GM21786 (cell line): Measurements from ENCODE around the gene DOCK6.

Experiments
- ATAC-seq: cut with Tn5 transposase; IDR thresholded peaks from one replicate; pipeline ENCODE4 v1.9.1; 2021; ENCODE audit not compliant: unreplicated experiment

DOCK6 gene

DNA sequence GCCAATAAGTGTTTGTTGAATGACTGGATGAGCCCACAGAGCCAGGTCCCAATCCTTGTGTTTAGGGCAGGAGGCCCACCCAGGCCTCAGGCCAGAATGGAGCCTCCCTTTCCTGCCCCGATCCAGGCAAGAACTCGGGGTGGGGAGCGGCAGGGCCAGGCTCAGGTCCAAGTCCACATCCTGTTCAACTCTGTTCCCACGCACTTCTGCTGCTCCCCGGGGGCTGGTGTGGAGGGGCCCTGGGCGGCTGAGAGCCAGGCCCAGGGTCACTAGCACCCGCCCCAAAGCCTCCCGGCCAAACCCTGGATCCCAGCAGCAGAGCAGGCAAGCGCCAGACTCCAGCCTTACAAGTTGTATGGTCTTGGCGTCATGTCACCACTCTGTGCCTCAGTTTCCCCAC is 14.9 kb downstream of the DOCK6 start:
- ATAC-seq, result no peak

- ATAC-seq, result no peak
Measured at GRCh38 chr19:11246941-11247340, 15.4 kb downstream of the DOCK6 start.

DNA sequence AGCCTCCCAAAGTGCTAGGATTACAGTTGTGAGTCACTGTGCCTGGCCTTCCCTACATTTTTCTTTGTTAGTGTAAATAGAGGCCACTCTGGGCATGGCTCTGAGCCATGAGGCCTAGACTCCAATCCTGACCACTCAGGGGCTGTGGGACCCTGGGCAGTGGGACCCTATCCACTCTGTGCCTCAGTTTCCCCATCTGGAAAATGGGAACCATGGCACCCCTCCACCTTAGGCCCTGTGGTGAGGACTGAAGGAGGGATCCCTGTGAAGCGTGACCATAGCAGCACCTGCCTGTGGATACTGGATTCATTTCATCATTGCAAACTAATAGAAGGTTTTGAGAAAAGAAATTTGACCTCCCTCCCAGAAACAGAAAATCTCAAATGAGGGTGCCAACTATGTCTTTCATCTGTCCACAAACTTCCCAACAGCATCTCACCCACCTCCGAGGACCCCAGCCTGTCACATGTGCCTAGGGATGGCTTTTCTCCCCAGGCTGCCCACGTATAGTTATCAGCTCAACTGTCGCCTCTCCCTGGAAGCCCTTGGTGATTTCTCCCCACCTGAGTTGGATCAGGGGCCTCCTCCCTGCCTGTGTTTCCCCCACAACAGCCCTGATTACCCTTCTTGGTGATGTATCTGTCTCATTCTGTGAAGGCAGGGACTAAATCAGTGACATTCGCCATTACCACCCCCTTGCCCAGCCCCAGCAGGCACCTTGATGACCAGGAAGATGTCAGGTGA is 17.3 kb downstream of the DOCK6 start:
- no peak for ATAC-seq

DNA sequence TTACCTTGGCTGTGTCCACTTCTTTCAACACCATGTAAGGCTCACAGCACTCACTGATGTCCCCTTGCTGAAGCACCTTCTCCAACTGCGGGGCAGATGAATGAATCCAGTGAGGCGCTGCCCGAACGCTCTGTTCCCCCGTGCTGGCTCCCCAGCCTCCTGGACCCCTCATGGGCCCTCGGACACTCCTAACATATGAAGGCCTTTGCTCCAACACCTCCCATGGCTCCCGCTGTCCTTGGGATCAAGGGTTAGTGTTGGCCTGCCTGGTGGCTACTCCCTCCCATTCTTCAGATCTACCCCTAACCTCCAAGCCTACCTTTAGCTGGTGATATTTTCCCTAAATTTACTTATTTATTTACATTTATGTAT is 18.5 kb downstream of the DOCK6 start:
- no peak for ATAC-seq

- ATAC-seq, result no peak
Measured at GRCh38 chr19:11242864-11243797, 19.2 kb downstream of the DOCK6 start.

DNA sequence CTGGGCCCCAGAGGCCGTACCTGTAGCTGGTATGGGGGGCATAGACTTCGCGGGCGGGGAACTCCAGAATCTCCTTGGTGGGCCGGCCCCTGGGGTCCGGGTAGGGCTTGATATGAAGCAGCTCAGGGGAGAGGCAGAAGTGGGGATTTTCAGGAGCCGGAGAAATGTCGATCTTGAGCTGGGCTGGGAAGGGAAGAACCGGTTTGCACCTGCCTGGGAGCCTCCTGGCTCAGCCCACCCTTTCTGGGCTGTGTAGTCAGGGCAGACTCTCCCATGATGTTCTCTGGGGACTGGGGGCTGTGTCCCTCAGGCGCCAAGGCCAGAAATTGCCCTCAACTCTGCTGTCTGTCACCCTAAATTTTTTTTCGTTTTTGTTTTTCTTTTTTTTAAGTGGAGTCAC is 20.3 kb downstream of the DOCK6 start:
- ATAC-seq, result no peak

DNA sequence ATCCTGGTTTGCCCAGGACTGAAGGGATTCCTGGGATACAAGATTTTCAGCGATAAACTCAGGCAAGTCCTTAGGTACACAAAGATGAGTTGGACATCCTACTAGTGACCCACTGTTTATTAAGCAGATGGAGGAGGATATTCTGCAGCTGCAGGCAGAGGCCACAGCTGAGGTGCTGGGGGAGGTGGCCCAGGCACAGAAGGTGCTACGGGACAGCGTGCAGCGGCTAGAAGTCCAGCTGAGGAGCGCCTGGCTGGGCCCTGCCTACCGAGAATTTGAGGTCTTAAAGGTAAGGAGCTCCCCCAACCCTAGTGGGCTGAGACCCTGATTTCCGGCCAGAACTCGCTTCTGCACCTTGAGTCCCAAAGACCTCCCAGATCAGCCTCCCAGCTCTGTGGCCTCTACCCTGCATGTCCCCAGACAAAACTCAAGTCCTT is 22.3 kb downstream of the DOCK6 start:
- no peak for ATAC-seq

DNA sequence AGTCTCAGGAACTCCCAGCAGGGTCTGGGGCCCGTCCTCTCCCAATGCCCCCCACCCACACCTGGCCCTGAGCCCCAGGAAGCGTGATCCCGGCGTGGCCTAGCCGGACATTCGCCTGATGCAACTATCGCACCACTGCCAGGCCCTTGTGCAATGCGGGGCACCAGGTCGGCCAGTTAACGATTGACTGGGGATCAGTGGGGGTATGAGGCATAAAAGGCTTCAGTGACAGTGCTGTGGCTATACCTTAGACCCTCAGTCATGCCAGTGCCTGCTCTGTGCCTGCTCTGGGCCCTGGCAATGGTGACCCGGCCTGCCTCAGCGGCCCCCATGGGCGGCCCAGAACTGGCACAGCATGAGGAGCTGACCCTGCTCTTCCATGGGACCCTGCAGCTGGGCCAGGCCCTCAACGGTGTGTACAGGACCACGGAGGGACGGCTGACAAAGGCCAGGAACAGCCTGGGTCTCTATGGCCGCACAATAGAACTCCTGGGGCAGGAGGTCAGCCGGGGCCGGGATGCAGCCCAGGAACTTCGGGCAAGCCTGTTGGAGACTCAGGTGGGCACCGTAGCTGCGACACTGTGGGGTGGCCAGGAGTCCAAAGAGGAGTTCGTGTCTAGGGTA is 22.8 kb downstream of the DOCK6 start, which contains the start of gene ANGPTL8:
Gene ANGPTL8, plus strand, starts transcription at position 243 of the 624 bp plus-strand sequence. Its CDS starts 19 bp downstream, at position 262.
- no peak for ATAC-seq

DNA sequence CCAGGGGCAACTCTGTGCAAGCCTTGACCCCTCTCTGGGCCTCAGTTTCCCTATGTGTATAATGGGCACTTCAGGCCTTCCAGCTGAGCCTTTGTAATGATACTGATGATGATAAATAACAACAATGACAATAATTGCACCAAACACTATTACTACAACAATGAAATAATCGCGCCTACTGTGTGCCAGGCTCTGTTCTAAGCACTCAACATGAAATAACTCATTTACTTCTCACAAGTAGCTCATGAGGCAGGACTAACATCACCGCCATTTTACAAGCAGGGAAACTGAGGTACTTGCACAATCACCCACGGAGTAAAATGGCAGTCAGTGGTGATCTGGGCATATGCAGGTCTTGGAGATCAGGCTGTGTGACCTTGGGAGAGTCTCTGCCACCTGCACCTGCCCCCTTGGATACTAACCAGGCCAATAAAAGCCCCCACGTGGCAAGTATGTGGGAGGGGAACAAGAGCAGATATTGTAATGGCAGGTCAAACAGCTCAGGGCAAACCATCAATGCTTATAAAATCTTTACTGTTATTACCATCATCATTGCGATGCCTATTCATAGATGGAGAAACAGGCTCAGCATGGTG is 23.4 kb downstream of the DOCK6 start:
- no peak for ATAC-seq

GRCh38 chr19:11238041-11238440 is 24.3 kb downstream of the DOCK6 start:
- ATAC-seq, result no peak

GRCh38 chr19:11237321-11237720 is 25.0 kb downstream of the DOCK6 start:
- no peak for ATAC-seq

GRCh38 chr19:11236324-11237301 is 25.7 kb downstream of the DOCK6 start:
- no peak for ATAC-seq

DNA sequence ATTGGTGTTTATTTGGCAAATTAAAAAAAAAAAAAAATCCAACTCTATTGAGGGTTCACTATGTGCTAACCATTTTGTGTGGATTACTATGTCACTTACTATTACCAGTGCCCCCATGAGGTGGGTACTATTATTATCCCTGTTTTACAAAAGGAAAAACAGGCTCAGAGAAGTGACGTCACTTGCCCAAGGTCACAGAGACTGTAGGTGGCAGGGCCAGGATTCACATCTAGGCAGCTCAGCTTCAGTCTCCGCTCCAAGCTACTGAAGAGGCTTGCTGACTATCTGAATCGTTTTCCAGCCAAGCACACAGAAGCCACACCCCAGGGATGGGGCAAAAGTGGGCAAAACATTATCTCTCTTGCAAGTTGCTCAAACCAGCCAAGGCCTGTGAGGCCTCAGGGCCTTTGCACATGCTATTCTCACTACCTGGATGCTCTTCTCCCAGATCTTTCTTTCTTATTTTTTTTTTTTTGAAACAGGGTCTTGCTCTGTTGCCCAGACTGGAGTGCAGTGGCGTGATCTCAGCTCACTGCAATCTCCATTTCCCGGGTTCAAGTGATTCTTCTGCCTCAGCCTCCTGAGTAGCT is 27.7 kb downstream of the DOCK6 start:
- ATAC-seq, result no peak

DNA sequence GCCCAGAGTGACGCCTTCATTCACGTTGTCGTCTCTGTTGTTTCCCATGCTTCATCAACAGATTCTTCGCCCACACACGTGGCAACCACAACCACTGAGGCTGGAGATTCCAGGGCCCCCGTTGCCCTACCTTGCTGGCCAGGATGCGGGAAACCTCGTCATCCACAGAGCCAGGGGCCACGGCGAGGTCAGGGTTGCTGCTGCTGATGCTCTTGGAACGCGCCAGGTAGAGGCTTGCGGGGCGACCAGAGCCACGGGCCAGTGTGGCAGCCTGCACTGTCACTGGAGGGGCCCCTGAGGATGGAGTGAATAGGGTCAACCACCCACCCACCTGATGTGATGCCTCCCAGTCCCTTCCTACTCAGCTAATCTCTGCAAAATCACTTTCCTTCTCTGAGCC is 29.3 kb downstream of the DOCK6 start:
- ATAC-seq, result no peak

DNA sequence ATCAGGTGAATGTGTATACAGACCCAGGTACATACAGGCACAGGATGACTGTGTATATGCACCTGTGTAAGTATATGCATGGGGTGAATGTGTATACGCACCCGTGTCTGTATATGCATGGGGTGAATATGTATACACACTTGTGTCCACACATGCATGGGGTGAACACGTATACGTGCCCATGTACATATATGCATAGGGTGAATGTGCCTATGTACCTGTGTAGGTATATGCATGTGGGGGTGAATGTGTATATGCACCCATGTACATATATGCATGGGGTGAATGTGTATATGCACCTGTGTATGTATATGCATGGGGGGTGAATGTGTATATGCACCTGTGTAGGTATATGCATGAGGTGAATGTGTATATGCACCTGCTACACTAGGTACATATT is 29.8 kb downstream of the DOCK6 start:
- no peak for ATAC-seq

DNA sequence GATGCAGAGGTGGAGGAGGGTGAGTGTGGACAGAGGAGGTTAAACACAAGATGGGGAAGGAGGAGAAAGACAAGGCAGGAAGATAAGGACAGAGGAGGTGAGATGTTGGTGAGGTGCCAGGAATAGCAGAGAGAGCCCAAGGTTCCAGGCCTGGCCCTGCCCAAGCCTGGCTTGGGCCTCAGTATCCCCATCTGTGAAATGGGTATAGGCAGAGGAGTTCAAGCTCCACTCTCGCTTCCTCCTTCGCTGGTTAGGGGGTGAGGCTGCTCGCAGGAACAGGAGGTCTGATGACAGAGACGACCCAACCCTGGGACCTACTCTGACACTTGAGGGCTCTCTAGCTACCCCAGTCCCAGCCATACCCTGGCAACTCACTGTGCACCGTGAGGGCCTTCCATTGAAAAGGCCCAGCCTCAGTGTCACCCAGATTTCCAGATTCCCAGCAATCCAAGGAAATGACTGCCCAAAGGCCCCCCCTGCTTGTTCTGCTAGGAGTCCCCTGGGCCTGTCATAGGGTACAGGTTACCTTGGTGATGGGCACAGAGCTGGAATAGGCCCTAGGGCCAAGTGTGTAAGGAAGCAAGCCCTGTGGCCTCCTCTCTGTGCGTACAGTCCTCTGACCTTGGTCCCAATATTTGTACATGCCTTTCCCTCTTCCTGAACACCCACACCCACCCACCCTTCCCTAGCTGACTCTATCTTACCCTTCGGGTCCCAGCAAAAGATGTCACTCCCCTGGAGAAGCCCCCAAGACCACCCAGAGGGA is 31.5 kb downstream of the DOCK6 start:
- ATAC-seq, result no peak

DNA sequence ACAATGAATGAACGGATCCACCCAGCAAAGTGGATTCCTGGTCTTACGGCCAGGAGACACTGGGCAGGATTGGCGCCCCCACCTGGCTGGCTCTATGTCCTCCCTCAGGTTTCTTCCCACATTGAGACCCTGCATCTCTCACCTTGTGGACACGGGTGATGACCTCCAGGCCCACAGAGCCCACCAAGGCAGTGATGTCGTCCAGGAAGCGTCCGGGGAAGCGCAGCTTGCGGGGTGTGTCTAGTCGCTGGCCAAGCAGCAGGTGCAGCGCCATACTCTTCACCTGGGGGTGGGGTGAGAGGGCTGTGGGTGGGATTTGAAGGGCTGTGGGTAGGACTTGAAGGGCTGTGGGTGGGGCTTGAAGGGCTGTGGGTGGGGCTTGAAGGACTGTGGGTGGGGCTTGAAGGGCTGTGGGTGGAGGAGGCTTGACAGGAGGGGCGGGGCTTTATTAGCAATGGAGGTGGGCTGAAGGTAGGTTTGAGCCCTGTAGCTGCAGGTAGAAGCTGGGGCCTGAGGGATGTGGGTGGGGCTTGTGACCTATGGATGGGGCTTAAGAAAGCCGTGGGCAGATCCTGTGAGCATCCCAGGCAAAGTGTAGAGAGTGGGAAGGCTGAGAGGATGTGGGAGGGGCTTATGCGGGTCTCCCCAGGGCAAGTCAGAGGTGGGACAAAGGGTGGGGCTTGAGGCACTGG is 35.0 kb downstream of the DOCK6 start:
- ATAC-seq, result no peak

DNA sequence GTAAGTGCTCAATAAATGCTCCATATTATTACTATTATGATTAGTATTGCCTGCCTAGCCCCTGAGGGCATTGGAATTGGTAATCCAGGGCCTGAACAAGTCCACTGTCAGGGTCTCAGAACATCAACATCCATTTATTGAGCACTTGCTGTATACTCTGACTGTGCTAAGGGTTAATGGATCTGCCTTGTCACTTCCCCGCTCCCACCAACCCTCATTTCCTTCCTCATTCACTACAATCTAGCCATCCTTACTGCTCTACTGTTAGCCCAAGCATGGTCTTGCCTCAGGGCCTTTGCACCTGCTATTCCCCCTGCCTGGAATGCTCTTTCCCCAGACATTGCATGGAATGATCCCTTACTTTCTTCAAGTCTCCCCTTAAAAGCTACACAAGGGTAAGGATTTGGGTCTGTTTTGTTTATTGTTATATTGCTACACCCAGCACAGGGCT is 35.6 kb downstream of the DOCK6 start:
- ATAC-seq, result no peak
